ENCODE measurements around the gene FGF22.

FGF22 gene

GRCh38 chr19:644789-645188 is 5.1 kb downstream of the FGF22 start:
- no peak for DNase-seq

GRCh38 chr19:645912-646778 is 6.5 kb downstream of the FGF22 start:
- no peak for DNase-seq

- DNase-seq: no peak
Measured at GRCh38 chr19:646779-647565, 7.3 kb downstream of the FGF22 start.

- no peak for DNase-seq
Measured at GRCh38 chr19:647566-648284, 8.0 kb downstream of the FGF22 start.

- DNase-seq: no peak
Measured at GRCh38 chr19:648305-648704, 8.6 kb downstream of the FGF22 start.

- no peak for DNase-seq
Measured at GRCh38 chr19:648904-649801, 9.5 kb downstream of the FGF22 start.

GRCh38 chr19:650121-650520 is 10.4 kb downstream of the FGF22 start:
- DNase-seq: no peak

- no peak for DNase-seq
Measured at GRCh38 chr19:651114-651818, 11.6 kb downstream of the FGF22 start.

- DNase-seq: no peak
Measured at GRCh38 chr19:651991-652390, 12.3 kb downstream of the FGF22 start.

- DNase-seq: no peak
Measured at GRCh38 chr19:652467-653389, 13.0 kb downstream of the FGF22 start.

- no peak for DNase-seq
Measured at GRCh38 chr19:653425-653824, 13.7 kb downstream of the FGF22 start.

- no peak for DNase-seq
Measured at GRCh38 chr19:655691-656090, 16.0 kb downstream of the FGF22 start.

GRCh38 chr19:656751-657559 is 17.3 kb downstream of the FGF22 start:
- no peak for DNase-seq

GRCh38 chr19:657611-658010 is 17.9 kb downstream of the FGF22 start:
- DNase-seq: no peak

GRCh38 chr19:658059-658839 is 18.6 kb downstream of the FGF22 start:
- no peak for DNase-seq

- DNase-seq: no peak
Measured at GRCh38 chr19:658916-659839, 19.5 kb downstream of the FGF22 start.

- DNase-seq: no peak
Measured at GRCh38 chr19:660793-661426, 21.2 kb downstream of the FGF22 start.
